KOPT-K1 (cell line): Measurements from ENCODE around the gene VPS8.

ENCODE experiments used
- H3K27ac ChIP-seq: fragments of 200-600 bp; sonication (generic); 2 replicates; pipeline ENCODE4 v1.5.1; 2016; ENCODE audit warnings: antibody characterized with exemption, mild to moderate bottlenecking, low read depth, low read length; ENCODE audit not compliant: poor library complexity, severe bottlenecking
- H3K36me3 ChIP-seq: fragments of 200-600 bp; sonication (generic); 2 replicates; pipeline ENCODE4 v1.5.1; 2017; ENCODE audit warnings: antibody characterized with exemption, mild to moderate bottlenecking, low read length, moderate library complexity; ENCODE audit not compliant: insufficient read depth
- H3K9me3 ChIP-seq: fragments of 200-600 bp; sonication (generic); 2 replicates; pipeline ENCODE4 v1.5.1; 2017; ENCODE audit warnings: antibody characterized with exemption, low read length, mild to moderate bottlenecking; ENCODE audit not compliant: insufficient read depth, poor library complexity, severe bottlenecking

Gene VPS8

DNA sequence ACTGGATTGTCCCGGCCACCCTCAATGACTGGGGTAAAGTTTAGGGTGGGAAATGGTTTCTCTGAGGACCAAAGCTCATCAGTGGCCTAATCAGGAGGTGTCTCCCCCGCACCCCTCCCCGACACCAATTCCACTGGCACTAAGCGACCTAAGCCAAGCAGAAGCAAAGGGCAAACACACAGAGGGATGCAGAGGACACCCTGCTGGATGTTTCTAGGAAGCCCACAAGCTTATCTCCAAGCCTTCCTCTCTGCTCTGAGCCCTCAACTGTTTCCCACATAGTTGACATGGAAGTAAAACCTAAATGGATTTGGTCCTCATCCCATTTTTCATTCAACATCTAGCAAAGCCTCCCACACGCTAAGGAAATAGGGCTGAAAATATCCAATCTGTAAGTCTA lies 272.4 kb downstream of the VPS8 start:
- no peaks in the 10 kb centered on the region for H3K9me3 ChIP-seq
- H3K27ac ChIP-seq: no peak overlapping the region
- no peaks in the 10 kb centered on the region for H3K36me3 ChIP-seq

DNA sequence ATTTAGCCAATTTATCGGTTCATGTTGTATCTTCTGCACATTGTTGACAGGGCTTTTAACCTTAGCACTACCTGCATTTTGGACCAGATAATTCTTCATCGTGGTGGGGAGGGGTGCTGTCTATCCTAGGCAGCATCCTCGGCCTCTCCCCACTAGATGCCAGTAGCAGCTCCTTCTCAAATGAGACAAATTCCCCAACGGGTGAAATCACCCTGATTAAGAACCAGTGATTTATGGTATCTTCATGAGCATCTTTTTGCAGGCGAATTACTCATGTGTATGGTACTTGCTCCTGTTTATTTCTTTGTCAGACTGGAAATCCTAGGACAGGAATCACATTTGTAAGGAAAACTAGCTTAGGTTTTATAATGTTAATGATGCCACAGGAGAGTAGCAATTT lies 272.9 kb downstream of the VPS8 start:
- no peaks in the 10 kb centered on the region for H3K36me3 ChIP-seq
- no peak overlapping the region for H3K27ac ChIP-seq
- H3K9me3 ChIP-seq: no peaks in the 10 kb centered on the region

DNA sequence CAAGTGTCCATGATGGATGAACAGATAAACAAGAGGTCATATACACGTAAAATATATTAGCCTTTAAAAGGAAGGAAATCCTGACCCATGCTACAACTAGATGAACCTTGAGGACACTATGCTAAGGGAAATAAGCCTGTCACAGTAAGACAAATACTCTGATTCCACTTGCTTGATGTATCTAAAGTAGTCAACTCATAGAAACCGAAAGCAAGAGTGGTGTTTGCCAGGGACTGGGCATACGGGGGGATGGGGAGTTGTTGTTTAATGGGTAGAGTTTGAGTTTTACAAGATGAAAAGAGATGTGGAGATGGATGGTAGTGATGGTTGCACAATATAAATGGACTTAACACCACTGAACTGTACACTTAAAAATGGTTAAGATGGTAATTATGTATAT lies 275.5 kb downstream of the VPS8 start:
- Histone ChIP-seq H3K36me3 (no peaks in the 10 kb centered on the region), H3K27ac (no peak overlapping the region), H3K9me3 (no peaks in the 10 kb centered on the region)

DNA sequence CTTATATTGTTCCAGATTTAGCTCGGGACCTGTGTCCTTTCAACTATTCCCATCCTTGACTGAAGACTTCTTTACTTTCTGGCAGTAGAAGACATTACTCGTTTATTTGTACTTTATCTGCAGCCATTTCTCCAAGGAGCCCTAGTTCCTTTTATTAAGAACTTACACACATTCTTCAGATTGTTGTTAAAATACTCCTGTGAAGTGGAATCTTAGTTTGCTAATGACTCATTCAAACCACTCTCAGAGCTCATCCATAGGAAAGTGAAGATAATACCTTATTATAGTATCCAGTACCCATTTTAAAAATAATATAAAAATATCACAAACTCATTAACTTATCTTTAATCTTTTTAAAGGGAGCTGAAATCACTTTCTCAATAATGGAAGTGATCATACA lies 277.4 kb downstream of the VPS8 start:
- H3K27ac ChIP-seq: no peak overlapping the region
- H3K36me3 ChIP-seq: no peaks in the 10 kb centered on the region
- H3K9me3 ChIP-seq: no peaks in the 10 kb centered on the region

DNA sequence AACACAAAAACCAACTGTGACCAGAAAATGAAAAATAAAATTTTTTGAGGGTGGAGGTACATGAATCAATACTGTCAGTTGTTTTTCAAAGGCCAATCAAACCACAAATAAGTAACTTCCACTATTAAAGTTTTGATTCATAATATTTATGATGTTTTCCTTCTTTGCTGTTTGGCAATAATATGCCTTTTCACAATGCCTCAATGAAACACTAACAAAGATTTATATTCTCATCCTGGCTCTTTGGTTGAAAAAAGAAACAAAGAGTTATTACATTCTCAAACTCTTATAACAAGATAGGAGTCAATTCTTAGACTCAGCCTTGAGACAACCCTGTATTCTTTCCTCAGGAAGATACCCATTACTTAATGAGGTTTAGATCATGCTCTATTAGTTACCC lies 277.8 kb downstream of the VPS8 start:
- Histone ChIP-seq H3K9me3 (no peaks in the 10 kb centered on the region), H3K36me3 (no peaks in the 10 kb centered on the region), H3K27ac (no peak overlapping the region)

DNA sequence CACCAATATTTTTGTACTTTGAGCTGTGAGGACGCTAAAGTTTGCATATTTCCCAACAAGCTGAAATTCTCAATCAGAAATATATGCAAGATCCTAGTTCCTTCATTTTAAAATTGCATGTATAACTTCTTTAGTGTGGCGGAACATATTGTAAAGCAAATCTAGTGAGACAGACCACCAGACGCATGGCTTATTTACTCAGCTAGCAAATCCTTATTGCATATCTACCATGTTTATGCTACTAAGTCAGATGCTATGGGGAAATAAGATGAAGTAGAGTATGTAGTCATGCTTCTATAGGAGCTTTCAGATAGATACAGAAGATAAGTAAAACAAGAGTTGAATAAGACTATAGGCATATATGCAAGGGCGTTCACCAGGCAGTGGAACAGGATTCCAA lies 278.8 kb downstream of the VPS8 start:
- H3K9me3 ChIP-seq: no peaks in the 10 kb centered on the region
- H3K27ac ChIP-seq: no peak overlapping the region
- H3K36me3 ChIP-seq: no peaks in the 10 kb centered on the region

DNA sequence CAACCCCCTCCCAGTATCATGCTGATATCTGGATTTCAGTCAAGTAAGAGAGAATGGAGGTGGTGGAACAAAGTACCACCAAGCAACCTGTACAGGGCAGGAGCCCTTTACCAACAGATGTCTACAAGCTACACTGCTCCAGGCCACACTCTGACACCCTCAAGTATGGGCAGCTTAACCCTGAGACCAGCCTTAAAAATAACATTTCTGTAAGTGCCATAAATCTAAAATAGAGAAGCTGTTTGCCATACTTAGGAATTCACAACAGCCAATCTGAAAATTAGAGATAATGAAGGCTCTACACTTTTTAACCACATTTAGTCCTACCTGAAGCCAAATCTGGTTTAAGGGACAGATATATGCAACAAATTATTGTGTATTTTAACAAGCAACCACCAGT lies 281.1 kb downstream of the VPS8 start:
- no peaks in the 10 kb centered on the region for H3K36me3 ChIP-seq
- H3K9me3 ChIP-seq: no peaks in the 10 kb centered on the region
- no peak overlapping the region for H3K27ac ChIP-seq

DNA sequence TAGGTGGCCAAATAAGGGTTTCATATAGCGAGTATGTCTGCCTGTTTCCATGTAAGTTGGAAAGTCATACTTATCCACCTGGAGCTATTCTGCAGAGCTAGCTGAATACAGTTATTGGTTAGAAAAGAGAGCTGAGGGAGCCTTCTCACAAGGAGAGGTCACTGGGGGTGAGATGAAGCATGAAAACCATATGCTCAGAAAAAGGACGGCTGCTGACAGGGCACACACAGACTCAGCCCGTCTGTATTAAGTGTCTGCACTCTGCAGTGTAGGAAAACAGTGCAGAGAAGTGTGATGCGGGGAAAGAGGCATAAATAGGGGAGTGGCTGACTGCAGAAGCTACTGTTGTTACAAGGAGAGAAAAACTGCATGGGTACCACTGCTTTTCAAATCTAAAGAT lies 282.7 kb downstream of the VPS8 start:
- peaks cover 3% of the 10 kb centered on the region for H3K9me3 ChIP-seq
- H3K27ac ChIP-seq: no peak overlapping the region
- no peaks in the 10 kb centered on the region for H3K36me3 ChIP-seq
